Fibroblast of pulmonary artery (primary cell): ENCODE results near the gene C3orf22.

Experiments
- DNase-seq: peaks from one replicate; pipeline ENCODE4 v3.0.0-alpha.2; 2010; ENCODE audit warnings: low read depth
- H3K4me3 ChIP-seq: replicated peaks from 2 replicates; pipeline ENCODE4 v1.5.1; 2011; ENCODE audit warnings: low read depth, mild to moderate bottlenecking, control low read depth, low read length, moderate library complexity
- TF ChIP-seq, protein P1 (sequence below): IDR thresholded peaks from 2 replicates; pipeline ENCODE4 v1.5.1; 2011; ENCODE audit warnings: mild to moderate bottlenecking, control low read depth, low read length, inconsistent platforms; ENCODE audit errors: missing control alignments

Gene C3orf22

DNA sequence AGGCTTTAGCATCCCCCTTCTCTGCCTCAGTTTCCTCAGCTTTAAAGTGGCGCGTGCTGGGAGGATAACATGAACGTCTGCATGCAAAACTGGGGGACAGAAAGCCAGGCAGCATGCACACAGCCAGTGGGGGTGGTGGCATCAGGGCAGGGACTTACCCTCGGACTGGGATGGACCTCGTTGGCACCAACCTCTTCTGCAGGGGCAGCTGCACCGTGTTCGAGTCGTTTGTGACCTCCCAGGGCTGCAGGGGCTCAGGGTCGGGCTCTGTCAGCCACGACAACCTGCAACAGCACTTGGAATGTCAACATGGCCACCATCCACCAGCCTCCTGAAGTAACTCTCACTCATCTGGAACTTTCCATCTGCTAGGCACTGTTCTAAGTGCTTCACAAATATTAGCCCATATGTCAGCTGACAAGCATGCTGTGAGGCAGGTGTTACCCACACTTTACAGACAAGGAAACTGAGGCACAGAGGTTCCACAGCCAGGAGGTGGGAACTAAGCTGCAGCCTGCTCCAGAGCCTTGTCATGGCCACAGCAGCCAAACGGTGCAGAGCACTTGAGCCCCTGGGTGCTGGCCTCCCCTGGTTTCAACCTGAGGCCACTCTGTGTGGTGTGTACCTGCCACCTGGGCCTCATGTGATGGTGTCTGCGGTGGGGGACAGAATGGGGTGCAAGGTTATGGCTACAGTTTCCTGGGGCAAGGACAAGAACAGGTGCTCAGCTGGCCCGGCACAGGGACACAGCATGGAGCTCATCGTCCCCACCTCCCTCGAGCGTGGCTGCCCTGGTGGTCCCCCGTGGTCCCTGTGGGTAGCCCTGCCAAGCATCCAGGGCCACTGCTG, 6.7 kb downstream of the C3orf22 start:
- TF ChIP-seq, protein P1, sequence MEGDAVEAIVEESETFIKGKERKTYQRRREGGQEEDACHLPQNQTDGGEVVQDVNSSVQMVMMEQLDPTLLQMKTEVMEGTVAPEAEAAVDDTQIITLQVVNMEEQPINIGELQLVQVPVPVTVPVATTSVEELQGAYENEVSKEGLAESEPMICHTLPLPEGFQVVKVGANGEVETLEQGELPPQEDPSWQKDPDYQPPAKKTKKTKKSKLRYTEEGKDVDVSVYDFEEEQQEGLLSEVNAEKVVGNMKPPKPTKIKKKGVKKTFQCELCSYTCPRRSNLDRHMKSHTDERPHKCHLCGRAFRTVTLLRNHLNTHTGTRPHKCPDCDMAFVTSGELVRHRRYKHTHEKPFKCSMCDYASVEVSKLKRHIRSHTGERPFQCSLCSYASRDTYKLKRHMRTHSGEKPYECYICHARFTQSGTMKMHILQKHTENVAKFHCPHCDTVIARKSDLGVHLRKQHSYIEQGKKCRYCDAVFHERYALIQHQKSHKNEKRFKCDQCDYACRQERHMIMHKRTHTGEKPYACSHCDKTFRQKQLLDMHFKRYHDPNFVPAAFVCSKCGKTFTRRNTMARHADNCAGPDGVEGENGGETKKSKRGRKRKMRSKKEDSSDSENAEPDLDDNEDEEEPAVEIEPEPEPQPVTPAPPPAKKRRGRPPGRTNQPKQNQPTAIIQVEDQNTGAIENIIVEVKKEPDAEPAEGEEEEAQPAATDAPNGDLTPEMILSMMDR: no peak
- H3K4me3 ChIP-seq: no peak overlapping the region
- DNase-seq: no peak

DNA sequence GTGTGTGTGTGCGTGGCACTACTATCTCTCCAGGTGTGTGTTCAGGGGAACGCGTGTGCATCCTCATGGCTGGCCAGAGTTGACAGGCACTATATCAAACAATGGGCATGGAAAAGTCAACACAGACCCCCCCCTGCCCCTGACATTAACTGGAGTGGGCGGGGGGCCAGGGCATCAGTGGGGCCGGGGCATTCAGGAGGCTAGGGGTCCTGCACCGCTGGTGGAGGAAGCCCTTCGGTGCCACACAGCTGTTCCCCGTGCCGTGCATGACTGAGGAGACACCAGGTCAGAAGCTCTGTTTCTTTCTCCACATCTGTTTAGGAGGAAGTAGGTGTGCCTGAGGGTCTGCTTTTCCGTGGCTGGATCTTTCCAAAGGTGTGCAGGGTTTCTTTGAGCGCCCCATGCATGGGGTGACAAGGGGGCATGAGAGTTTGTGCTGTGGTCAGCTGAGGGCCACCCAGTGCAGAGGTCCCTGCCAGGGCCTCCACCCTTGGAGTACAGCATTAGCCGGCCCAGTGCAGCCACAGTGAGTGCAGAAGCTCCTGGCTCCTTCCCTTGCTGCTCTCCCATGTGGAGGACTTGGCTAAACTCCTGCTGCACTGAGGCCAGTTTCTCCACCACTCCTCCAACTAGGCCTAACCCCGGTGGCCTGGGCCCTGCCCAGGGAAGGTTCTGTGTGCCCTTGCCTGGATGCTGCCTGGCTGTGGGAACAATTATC, 7.5 kb downstream of the C3orf22 start:
- DNase-seq: no peak
- H3K4me3 ChIP-seq: no peak overlapping the region
- TF ChIP-seq, protein P1: no peak

- no peak overlapping the region for H3K4me3 ChIP-seq
- TF ChIP-seq, protein P1: no peak
- no peak for DNase-seq
These were observed 8.2 kb downstream of the C3orf22 start for GRCh38 chr3:126550488-126551051.

GRCh38 chr3:126549861-126550487, 8.8 kb downstream of the C3orf22 start:
- TF ChIP-seq, protein P1: no peak
- no peak overlapping the region for H3K4me3 ChIP-seq
- DNase-seq: no peak

- H3K4me3 ChIP-seq: no peak overlapping the region
- TF ChIP-seq, protein P1: no peak
- DNase-seq: no peak
These were observed 9.9 kb downstream of the C3orf22 start for GRCh38 chr3:126548556-126549466.

DNA sequence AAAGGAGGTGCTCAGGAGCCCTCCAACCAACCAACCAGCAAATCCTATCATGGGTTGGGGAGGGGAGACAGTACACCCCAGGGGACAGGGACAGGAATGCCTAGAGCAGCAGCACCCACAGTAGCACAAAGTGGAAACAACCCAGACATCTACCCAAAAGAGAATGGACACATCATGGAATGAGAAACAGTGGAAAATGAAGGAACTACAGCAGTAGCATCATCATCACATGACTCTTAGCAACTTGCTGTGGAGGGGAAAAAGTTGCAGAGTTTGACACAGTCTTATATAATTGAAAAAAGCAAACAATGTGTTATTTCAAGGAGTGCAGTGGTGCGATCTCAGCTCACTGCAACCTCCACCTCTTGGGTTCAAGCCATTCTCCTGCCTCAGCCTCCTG, 11.0 kb downstream of the C3orf22 start:
- H3K4me3 ChIP-seq: no peak overlapping the region
- DNase-seq: no peak
- TF ChIP-seq, protein P1: no peak
